ENCODE results near the gene LY9.

DNA sequence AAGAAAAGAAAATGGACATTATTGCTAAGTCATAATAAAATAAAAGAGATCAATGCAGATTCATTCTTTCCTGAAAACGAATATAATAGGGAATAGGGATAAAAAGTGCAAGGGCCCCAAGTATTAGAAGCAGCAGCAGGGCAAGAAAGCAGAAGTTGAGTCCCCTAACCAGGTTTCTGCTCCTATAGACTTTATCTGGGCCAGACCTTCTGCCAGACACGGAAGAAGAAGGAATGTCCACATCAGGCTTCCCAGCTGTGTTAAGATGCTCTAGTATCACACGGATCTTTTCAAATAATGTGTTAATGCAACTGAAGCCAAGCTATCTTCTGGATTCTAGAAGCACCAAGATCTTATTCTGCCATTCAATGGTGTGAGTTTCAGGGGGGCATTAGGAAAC, 39.8 kb downstream of the LY9 start:
- TF ChIP-seq, protein P1, sequence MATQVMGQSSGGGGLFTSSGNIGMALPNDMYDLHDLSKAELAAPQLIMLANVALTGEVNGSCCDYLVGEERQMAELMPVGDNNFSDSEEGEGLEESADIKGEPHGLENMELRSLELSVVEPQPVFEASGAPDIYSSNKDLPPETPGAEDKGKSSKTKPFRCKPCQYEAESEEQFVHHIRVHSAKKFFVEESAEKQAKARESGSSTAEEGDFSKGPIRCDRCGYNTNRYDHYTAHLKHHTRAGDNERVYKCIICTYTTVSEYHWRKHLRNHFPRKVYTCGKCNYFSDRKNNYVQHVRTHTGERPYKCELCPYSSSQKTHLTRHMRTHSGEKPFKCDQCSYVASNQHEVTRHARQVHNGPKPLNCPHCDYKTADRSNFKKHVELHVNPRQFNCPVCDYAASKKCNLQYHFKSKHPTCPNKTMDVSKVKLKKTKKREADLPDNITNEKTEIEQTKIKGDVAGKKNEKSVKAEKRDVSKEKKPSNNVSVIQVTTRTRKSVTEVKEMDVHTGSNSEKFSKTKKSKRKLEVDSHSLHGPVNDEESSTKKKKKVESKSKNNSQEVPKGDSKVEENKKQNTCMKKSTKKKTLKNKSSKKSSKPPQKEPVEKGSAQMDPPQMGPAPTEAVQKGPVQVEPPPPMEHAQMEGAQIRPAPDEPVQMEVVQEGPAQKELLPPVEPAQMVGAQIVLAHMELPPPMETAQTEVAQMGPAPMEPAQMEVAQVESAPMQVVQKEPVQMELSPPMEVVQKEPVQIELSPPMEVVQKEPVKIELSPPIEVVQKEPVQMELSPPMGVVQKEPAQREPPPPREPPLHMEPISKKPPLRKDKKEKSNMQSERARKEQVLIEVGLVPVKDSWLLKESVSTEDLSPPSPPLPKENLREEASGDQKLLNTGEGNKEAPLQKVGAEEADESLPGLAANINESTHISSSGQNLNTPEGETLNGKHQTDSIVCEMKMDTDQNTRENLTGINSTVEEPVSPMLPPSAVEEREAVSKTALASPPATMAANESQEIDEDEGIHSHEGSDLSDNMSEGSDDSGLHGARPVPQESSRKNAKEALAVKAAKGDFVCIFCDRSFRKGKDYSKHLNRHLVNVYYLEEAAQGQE (IDR thresholded peaks at IDR 0.05): no peak
- TF ChIP-seq, protein P2, sequence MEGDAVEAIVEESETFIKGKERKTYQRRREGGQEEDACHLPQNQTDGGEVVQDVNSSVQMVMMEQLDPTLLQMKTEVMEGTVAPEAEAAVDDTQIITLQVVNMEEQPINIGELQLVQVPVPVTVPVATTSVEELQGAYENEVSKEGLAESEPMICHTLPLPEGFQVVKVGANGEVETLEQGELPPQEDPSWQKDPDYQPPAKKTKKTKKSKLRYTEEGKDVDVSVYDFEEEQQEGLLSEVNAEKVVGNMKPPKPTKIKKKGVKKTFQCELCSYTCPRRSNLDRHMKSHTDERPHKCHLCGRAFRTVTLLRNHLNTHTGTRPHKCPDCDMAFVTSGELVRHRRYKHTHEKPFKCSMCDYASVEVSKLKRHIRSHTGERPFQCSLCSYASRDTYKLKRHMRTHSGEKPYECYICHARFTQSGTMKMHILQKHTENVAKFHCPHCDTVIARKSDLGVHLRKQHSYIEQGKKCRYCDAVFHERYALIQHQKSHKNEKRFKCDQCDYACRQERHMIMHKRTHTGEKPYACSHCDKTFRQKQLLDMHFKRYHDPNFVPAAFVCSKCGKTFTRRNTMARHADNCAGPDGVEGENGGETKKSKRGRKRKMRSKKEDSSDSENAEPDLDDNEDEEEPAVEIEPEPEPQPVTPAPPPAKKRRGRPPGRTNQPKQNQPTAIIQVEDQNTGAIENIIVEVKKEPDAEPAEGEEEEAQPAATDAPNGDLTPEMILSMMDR (IDR thresholded peaks at IDR 0.05): no peak
- TF ChIP-seq POLR2A (IDR thresholded peaks at IDR 0.05; ENCODE audit: low read length): no peak
- no peak for TF ChIP-seq JUNB (IDR thresholded peaks at IDR 0.05)
- no peak for TF ChIP-seq MYC (IDR thresholded peaks at IDR 0.05; ENCODE audit: borderline replicate concordance, low read length)
- TF ChIP-seq, protein P3, sequence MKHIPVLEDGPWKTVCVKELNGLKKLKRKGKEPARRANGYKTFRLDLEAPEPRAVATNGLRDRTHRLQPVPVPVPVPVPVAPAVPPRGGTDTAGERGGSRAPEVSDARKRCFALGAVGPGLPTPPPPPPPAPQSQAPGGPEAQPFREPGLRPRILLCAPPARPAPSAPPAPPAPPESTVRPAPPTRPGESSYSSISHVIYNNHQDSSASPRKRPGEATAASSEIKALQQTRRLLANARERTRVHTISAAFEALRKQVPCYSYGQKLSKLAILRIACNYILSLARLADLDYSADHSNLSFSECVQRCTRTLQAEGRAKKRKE (CRISPR knock-in tag; IDR thresholded peaks at IDR 0.05; ENCODE audit: low read depth): no peak
- TF ChIP-seq EP300 (IDR thresholded peaks at IDR 0.05): no peak
- no peak for TF ChIP-seq BHLHE40 (IDR thresholded peaks at IDR 0.05; ENCODE audit: low read depth, low read length)
- TF ChIP-seq MAZ (IDR thresholded peaks at IDR 0.05; ENCODE audit: borderline replicate concordance, low read depth, low read length): no peak
- no peak for TF ChIP-seq NPAS2 (CRISPR knock-in tag; IDR thresholded peaks at IDR 0.05; ENCODE audit: borderline replicate concordance)
- no peak for TF ChIP-seq ESRRA (IDR thresholded peaks at IDR 0.05; ENCODE audit: borderline replicate concordance, low read length)
- no peak for TF ChIP-seq KDM1A (IDR thresholded peaks at IDR 0.05; ENCODE audit: low read depth)
